ENCODE measurements around the gene KDM5B. TPM values are rescaled to one million over a fixed set of nuclear protein-coding genes. Genes with fewer than 3 reads are reported as not detected.

Gene KDM5B
- total and polyA plus RNA-seq, 2 experiments from 2014 or later: 175 to 202 TPM

GRCh38 chr1:202752774-202753173 is 55.4 kb downstream of the KDM5B start (continued):
- TF ChIP-seq, protein P1, sequence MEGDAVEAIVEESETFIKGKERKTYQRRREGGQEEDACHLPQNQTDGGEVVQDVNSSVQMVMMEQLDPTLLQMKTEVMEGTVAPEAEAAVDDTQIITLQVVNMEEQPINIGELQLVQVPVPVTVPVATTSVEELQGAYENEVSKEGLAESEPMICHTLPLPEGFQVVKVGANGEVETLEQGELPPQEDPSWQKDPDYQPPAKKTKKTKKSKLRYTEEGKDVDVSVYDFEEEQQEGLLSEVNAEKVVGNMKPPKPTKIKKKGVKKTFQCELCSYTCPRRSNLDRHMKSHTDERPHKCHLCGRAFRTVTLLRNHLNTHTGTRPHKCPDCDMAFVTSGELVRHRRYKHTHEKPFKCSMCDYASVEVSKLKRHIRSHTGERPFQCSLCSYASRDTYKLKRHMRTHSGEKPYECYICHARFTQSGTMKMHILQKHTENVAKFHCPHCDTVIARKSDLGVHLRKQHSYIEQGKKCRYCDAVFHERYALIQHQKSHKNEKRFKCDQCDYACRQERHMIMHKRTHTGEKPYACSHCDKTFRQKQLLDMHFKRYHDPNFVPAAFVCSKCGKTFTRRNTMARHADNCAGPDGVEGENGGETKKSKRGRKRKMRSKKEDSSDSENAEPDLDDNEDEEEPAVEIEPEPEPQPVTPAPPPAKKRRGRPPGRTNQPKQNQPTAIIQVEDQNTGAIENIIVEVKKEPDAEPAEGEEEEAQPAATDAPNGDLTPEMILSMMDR (conservative IDR thresholded peaks at IDR 0.05; ENCODE audit: low read depth in 2 of 2): no peak
- TF ChIP-seq, protein P2, sequence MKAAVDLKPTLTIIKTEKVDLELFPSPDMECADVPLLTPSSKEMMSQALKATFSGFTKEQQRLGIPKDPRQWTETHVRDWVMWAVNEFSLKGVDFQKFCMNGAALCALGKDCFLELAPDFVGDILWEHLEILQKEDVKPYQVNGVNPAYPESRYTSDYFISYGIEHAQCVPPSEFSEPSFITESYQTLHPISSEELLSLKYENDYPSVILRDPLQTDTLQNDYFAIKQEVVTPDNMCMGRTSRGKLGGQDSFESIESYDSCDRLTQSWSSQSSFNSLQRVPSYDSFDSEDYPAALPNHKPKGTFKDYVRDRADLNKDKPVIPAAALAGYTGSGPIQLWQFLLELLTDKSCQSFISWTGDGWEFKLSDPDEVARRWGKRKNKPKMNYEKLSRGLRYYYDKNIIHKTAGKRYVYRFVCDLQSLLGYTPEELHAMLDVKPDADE (IDR thresholded peaks at IDR 0.05): no peak
- TF ChIP-seq ZNF114 (CRISPR knock-in tag; IDR thresholded peaks at IDR 0.05): no peak
- TF ChIP-seq JUNB (IDR thresholded peaks at IDR 0.05; ENCODE audit: unreplicated experiment): no peak
- no peak for TF ChIP-seq NANOG (IDR thresholded peaks at IDR 0.05; ENCODE audit: borderline replicate concordance)
- TF ChIP-seq EZH2 (IDR thresholded peaks at IDR 0.05; ENCODE audit: low read depth, unreplicated experiment): no peak
- no peak for TF ChIP-seq POLR2AphosphoS5 (IDR thresholded peaks at IDR 0.05; ENCODE audit: low read depth)

DNA sequence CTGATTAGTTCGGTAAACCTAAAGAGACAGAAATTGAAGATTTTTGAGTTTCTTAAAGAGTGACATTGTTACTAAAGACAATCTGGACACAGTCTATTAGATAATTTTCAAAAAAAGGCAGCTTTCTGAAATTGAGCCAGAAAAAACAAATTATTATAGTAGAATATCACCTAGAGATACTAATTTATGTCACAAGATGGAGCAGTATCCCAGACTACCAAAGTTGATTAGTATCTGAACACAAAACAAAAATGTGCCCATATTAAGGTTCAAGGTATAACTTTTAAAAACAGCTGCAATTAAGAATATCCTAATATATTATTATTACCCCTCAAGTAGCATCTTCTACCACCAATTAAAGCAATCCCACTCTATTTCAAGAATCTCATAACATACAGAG is 57.5 kb downstream of the KDM5B start:
- DNase-seq (ENCODE audit: low spot score) (no peak), ATAC-seq (no peak)
- Histone ChIP-seq H2AFZ (no peak overlapping the region), H3K4me1 (ENCODE audit: insufficient read depth) (no peaks in the 10 kb centered on the region), H3K79me2 (replicated peaks; ENCODE audit: insufficient read depth) (0 out of 2 replicates have a peak, but pooled peaks cover 5% of the 10 kb centered on the region), H3K27ac (ENCODE audit: low read depth) (no peak overlapping the region), H3K36me3 (ENCODE audit: insufficient read depth) (peaks cover 85% of the 10 kb centered on the region), H3K4me2 (no peak overlapping the region), H4K20me1 (replicated peaks; ENCODE audit: insufficient read depth) (peaks cover under 1% of the 10 kb centered on the region), H3K27me3 (ENCODE audit: insufficient read depth) (no peaks in the 10 kb centered on the region), H3K9me2 (ENCODE audit: insufficient read depth) (no peaks in the 10 kb centered on the region), H3K4me3 (no peak overlapping the region), H3F3A (replicated peaks; ENCODE audit: low read depth) (peaks cover 4% of the 10 kb centered on the region; the same call in 1 of the 2 replicates)
- peaks cover 94% of the 10 kb centered on the region for H3K36me3 Mint-ChIP-seq (ENCODE audit: low read depth)
- no peaks in the 10 kb centered on the region for H3K9me3 Mint-ChIP-seq
- H3K4me1 Mint-ChIP-seq: no peaks in the 10 kb centered on the region
- TF ChIP-seq EZH2phosphoT487 (IDR thresholded peaks at IDR 0.05; ENCODE audit: unreplicated experiment) (no peak), NANOG (IDR thresholded peaks at IDR 0.05; ENCODE audit: borderline replicate concordance) (no peak), JUNB (IDR thresholded peaks at IDR 0.05; ENCODE audit: unreplicated experiment) (no peak)
- TF ChIP-seq, protein P2 (IDR thresholded peaks at IDR 0.05): no peak
- TF ChIP-seq, protein P1 (conservative IDR thresholded peaks at IDR 0.05; ENCODE audit: low read depth in 2 of 2): no peak
- TF ChIP-seq, protein P3, sequence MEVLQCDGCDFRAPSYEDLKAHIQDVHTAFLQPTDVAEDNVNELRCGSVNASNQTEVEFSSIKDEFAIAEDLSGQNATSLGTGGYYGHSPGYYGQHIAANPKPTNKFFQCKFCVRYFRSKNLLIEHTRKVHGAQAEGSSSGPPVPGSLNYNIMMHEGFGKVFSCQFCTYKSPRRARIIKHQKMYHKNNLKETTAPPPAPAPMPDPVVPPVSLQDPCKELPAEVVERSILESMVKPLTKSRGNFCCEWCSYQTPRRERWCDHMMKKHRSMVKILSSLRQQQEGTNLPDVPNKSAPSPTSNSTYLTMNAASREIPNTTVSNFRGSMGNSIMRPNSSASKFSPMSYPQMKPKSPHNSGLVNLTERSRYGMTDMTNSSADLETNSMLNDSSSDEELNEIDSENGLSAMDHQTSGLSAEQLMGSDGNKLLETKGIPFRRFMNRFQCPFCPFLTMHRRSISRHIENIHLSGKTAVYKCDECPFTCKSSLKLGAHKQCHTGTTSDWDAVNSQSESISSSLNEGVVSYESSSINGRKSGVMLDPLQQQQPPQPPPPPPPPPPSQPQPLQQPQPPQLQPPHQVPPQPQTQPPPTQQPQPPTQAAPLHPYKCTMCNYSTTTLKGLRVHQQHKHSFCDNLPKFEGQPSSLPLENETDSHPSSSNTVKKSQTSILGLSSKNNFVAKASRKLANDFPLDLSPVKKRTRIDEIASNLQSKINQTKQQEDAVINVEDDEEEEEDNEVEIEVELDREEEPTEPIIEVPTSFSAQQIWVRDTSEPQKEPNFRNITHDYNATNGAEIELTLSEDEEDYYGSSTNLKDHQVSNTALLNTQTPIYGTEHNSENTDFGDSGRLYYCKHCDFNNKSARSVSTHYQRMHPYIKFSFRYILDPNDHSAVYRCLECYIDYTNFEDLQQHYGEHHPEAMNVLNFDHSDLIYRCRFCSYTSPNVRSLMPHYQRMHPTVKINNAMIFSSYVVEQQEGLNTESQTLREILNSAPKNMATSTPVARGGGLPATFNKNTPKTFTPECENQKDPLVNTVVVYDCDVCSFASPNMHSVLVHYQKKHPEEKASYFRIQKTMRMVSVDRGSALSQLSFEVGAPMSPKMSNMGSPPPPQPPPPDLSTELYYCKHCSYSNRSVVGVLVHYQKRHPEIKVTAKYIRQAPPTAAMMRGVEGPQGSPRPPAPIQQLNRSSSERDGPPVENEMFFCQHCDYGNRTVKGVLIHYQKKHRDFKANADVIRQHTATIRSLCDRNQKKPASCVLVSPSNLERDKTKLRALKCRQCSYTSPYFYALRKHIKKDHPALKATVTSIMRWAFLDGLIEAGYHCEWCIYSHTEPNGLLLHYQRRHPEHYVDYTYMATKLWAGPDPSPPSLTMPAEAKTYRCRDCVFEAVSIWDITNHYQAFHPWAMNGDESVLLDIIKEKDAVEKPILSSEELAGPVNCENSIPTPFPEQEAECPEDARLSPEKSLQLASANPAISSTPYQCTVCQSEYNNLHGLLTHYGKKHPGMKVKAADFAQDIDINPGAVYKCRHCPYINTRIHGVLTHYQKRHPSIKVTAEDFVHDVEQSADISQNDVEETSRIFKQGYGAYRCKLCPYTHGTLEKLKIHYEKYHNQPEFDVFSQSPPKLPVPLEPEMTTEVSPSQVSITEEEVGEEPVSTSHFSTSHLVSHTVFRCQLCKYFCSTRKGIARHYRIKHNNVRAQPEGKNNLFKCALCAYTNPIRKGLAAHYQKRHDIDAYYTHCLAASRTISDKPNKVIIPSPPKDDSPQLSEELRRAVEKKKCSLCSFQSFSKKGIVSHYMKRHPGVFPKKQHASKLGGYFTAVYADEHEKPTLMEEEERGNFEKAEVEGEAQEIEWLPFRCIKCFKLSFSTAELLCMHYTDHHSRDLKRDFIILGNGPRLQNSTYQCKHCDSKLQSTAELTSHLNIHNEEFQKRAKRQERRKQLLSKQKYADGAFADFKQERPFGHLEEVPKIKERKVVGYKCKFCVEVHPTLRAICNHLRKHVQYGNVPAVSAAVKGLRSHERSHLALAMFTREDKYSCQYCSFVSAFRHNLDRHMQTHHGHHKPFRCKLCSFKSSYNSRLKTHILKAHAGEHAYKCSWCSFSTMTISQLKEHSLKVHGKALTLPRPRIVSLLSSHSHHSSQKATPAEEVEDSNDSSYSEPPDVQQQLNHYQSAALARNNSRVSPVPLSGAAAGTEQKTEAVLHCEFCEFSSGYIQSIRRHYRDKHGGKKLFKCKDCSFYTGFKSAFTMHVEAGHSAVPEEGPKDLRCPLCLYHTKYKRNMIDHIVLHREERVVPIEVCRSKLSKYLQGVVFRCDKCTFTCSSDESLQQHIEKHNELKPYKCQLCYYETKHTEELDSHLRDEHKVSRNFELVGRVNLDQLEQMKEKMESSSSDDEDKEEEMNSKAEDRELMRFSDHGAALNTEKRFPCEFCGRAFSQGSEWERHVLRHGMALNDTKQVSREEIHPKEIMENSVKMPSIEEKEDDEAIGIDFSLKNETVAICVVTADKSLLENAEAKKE (CRISPR knock-in tag; IDR thresholded peaks at IDR 0.05): no peak
- H3K27ac Mint-ChIP-seq: no peak overlapping the region
- H3K4me3 Mint-ChIP-seq: no peak overlapping the region
- peaks cover 1% of the 10 kb centered on the region for H3K27me3 Mint-ChIP-seq (ENCODE audit: insufficient read depth, low read depth, poor library complexity)
